Sigmoid colon (tissue), 4 donors: ENCODE measurements around the gene MAPK1IP1L.

Experiments
- CTCF ChIP-seq, 4 experiments: fragments of 450-650 bp in 3 of 4; fragments of 200-600 bp in 1 of 4; IDR thresholded peaks; one replicate each; pipeline ENCODE4 v1.5.1; 2016 to 2019; ENCODE audit warnings: antibody characterized with exemption in 4 of 4, mild to moderate bottlenecking in 3 of 4, moderate library complexity in 2 of 4
- EP300 ChIP-seq, 4 donors: sonication (generic); formaldehyde crosslinking; IDR thresholded peaks; one replicate each; pipeline ENCODE4 v1.6.1; 2017; ENCODE audit warnings: antibody characterized with exemption in 4 of 4
- POLR2A ChIP-seq, 2 donors: fragments of 450-650 bp; IDR thresholded peaks; one replicate each; pipeline ENCODE4 v1.6.1; 2016; ENCODE audit warnings: antibody characterized with exemption in 2 of 2, mild to moderate bottlenecking in 2 of 2, moderate library complexity in 2 of 2

GRCh38 chr14:55075628-55076175 lies 24.3 kb downstream of the MAPK1IP1L start:
- TF ChIP-seq POLR2A (IDR thresholded peaks at IDR 0.05) (no peak), EP300 (IDR thresholded peaks at IDR 0.05) (no peak), CTCF (IDR thresholded peaks at IDR 0.05) (no peak)
